Measurements from ENCODE around the gene SCO2.

SCO2 gene

DNA sequence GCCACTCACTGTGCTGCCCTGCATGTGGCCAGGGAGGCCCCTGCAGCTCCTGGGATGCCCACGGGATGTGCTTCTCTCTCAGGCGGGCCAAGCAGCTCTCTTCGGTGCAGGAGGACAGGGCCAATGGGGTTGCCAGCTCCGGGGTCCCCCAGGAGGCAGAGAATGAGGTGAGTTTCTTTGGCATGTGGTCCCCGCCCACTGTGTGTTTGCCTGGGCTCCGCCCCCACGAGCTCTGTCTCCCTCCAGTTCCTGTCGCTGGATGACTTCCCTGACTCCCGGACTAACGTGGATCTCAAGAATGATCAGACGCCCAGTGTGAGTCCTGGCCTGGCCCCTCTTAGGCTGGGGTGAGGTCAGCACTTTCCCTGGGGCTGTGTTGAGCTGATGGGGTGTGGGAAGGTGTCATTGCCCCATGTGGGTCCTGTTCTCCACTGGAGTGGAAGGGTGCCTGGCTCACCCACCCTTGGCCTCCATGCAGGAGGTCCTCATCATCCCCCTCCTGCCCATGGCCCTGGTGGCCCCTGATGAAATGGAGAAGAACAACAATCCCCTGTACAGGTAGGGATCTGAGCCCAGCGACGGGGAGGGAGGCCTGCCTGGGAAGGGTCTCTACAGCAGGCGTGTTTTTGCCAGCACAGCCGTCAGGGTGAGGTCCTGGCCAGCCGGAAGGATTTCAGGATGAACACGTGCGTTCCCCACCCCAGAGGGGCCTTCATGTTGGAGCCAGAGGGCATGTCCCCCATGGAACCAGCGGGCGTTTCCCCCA lies 7.7 kb downstream of the SCO2 start:
- DNase-seq: no peak

DNA sequence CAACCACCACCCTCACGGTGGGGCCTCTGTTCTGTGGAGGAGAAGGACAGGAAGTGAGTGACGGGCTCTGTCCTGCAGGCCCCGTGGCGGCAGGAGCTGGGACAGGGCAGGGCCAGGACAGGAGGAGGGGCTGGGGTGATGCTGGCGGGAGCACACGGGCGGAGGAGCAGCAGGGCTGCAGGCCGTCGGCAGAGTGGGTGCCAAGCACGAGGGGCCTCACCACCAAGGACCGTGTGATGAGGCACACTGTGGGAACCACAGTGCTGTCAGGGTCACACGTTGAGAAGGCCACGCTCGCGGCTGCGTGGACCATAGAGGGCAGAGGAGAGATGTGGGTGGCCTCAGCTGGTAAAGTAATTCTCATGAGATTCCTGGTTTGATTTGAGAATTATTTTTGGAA lies 8.5 kb downstream of the SCO2 start:
- no peak for DNase-seq

DNA sequence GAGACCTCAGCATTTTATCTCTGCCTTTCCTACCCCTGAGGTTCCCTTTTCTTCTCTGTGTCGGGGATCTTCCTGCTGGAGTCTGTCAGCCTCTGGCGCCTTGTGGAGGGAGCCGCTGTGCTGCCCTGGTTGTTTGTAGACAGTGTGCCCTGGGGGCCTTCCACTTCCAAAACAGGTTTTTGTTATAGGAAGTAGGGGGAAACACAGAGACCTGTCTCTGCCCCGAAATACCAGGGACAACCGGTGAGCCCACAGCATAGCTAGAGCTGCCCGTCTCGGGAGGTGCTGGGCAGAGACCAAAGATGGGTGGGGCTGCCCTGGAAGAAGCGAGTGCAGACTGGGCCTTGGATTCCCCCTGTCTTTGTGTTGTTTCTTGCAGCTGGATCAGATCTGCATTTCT lies 9.3 kb downstream of the SCO2 start:
- no peak for DNase-seq

DNA sequence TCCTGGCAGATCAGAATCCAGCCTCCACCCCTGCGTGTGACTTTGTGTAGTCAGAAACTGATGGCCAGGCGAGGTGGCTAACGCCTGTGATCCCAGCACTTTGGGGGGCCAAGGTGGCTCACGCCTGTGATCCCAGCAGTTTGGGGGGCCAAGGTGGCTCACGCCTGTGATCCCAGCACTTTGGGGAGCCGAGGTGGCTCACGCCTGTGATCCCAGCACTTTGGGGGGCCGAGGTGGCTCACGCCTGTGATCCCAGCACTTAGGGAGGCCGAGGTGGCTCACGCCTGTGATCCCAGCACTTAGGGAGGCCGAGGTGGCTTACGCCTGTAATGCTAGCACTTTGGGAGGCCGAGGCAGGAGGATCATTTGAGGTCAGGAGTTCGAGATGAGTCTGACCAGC lies 12.2 kb downstream of the SCO2 start:
- no peak for DNase-seq

DNA sequence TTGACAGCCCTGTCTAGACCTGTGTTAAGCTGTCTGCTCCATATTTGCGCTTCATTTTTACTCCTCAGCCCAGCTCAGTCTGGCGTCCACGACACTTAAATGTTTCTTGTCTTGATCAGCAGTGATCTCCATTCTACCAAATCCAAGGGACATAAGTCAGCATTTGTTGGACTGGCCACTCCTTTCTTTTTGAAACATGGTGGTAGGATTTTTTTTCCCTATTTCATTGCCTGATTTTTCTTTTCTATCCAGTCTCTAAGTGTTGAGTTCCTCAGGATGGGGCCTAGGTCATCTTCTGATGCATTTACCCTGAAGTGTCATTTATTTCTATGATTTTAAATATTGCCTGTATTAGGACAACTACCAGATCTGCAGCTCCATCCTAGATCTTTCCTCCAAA lies 16.5 kb downstream of the SCO2 start:
- no peak for DNase-seq

DNA sequence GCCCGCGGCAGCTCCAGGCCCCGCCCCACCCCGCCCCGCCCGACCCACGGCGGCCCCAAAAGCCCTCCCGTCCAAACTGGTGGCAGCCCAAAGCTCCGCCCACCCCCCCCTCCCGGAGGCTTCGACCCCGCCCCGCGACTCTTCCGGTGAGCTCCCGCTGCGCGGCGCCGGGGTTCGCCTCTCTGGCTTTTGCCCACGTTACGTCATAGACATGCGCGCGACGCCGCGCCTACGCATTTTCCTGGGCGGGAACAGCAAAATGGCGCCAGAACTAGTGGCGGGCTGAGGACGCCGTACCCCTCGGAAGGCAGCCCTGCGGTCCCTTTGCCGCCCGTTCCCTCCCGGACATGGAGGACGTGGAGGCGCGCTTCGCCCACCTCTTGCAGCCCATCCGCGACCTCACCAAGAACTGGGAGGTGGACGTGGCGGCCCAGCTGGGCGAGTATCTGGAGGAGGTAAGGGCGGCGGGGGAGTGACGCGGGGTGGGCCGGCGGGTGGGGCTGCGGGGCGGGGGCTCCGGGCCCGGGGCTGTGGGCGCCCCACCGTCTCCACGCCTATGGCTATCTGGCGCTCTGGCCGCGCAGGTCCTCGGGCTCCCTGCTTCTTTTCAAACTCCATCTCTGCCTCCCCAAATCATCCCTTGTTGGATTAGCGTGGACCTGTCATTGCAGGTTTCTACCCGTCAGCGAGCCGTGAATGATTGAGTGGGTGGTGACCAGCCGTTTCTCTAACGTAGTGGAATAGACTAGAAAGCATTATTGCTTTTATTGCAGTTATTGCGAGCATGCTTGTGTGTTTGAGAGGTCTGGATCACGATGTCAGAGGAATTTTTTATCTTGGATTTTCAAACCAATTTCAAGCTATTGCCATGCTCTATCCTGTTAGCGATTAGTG lies 17.2 kb downstream of the SCO2 start, which contains the start of gene NCAPH2:
TSS of gene NCAPH2 (plus strand) at position 234 of the 894 bp plus-strand sequence. CDS start at position 348, 114 bp downstream.
- DNase-seq: no peak

DNA sequence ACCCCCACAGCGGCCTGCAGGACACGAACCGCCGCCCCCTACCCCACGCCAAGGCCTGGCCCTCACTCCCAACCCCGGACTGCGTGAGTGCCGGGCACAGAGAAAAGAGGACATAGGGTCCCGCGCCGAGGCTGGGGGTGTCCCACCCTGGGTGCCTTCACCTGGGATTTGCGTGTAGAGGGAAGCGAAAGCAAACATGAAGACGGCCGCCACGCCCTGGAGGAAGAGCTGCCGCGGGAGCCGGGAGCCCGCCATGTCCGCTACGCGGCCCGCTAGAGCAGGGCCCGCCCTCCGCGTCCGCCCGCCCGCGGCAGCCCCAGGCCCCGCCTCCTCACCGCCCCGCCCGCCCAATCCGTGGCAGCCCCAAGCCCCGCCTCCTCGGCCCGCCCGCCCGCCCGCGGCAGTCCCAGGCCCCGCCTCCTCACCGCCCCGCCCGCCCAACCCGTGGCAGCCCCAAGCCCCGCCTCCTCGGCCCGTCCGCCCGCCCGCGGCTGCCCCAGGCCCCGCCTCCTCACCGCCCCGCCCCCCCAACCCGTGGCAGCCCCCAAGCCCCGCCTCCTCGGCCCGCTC lies 17.9 kb downstream of the SCO2 start, which contains the start of gene LMF2:
TSS of gene LMF2 (minus strand) at position 282 of the 570 bp plus-strand sequence. CDS start at position 255, 27 bp downstream.
- DNase-seq: no peak

DNA sequence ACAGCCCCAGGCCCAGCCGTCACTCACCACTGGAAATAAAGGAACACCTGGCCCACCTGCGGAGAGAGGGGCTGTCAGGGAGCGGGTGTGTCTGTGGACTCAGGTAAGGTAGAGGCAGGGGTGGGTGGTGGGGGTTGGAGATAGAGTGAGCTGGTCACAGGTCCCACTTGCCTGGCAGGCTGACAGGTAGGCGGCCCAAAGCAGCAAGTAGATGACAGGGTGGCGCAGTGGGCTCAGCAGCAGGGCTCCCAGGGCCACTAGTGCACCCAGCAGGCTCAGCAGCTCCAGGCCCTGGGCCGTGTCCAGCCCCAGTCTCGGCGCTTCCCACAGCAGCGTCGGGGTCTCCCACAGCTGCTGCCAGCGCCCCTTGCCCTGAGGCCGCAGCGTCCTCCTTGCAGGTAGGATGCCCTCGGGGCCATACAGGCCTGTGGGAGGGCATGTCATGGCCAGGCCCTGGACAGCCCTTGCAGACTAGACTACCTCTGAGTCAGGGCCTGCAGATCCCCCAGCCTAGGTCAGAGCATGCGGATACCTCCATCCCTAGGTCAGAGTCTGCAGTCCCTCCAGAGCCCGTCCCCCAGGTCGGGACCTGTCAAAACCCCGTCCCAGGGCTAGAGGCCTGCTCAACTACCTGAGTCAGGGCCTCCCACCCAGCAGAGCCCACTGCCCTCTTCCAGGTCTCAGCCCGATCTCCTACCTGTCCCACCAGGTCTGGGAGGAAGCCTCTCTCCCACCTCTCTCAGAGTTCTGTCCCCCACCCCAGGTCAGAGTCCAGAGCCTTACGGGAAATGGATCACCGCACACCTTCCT lies 18.6 kb downstream of the SCO2 start:
- no peak for DNase-seq

DNA sequence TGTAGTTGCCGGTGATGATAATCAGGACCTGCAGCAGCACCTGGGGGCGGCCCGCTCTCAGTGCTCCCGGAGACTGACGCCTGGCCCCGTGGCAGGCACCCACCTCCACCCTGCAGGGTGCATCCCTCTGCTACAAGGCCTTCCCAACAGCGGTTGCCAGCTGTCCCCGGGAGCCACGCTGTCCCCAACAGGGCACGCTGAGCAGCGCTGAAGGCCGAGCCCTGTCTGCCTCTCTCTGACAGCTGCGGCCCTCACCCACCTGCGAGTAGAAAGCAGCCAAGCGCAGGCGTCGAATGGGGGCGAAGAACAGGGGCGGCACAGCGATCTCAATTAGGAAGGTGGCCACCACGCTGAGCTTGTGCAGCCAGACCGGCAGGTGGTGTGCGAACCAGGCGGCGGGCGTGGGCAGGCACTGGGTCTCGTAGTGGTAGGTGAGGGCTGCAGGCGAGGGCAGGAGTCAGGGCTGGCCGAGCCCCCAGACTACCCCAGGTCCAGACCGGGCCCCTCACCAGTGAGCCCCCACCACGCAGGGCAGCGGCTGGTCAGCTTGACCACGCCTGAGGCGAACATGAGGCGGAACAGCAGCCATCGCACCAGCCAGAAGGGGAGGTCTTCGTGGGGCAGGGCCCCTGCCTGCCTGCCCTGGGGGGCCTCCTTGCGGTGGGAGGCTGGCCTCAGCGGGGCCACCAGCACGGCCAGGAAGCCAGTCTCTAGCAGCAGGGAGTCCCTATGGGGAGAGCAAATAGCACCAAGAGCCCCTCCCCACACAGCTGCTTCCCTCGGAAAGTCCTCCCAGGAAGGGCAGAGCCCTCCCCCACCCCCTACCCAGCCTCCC lies 19.4 kb downstream of the SCO2 start:
- no peak for DNase-seq

DNA sequence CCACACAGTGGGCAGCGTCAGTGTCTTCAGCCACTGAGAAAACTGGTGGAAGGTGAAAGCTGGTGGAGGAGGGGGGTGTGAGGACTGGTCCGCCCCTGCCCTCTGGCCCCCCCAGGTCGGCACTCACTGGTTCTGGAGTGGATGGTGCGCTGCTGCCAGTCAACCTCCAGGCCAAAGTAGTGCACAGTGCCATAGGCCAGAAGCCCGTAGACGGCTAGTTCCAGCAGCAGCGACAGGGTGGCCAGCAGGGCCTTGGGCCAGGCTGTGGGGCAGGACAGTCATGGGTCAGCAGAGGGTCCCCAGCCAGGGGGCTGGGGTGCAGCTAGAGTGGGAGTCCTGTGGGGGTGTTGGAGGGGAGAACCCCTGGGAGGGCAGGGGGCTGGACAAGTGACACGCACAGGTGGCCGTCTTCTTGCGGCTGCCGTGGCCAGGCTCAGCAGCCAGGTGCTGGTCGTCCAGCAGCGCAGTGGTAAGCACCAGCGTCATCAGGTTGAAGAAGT lies 20.1 kb downstream of the SCO2 start:
- no peak for DNase-seq

DNA sequence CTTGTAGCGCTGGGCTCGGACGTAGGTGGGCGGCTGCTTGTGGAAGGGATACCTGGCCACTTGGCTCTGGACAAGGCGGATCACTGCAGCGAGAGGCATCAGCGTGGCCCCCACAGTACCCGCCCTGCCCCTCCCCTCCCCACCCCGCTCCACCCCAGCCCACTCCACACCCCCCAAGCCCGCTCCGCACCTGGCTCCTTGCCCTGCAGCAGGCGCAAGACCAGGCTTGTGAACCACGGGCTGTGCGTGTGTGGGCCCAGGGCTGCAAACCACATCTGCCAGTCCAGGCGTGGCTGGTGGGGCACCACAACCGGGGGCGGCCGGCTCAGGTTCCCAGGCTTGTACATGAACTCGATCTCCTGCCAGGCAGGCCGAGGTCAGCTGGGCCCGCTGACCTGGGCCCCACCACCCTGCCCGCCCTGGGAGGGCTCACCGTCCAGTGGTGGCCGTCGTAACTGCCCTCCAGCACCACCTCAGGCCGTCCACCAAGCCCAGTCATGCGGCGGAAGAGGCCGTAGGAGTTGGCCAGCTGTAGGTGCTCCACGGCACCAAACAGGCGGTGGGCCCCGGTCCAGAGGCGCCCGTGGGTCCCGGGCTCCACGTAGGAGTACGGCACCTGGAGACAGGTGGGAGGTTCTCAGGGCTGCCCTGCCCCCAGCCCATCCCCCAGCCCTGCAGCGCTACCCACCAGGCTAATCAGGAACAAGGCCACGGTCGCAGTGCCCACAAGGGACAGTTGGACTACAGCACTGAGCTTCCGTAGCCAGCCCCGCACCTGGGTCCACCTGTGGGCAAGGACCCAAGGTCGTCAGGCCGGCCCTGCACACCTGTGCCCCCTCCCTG lies 20.8 kb downstream of the SCO2 start:
- DNase-seq: no peak

DNA sequence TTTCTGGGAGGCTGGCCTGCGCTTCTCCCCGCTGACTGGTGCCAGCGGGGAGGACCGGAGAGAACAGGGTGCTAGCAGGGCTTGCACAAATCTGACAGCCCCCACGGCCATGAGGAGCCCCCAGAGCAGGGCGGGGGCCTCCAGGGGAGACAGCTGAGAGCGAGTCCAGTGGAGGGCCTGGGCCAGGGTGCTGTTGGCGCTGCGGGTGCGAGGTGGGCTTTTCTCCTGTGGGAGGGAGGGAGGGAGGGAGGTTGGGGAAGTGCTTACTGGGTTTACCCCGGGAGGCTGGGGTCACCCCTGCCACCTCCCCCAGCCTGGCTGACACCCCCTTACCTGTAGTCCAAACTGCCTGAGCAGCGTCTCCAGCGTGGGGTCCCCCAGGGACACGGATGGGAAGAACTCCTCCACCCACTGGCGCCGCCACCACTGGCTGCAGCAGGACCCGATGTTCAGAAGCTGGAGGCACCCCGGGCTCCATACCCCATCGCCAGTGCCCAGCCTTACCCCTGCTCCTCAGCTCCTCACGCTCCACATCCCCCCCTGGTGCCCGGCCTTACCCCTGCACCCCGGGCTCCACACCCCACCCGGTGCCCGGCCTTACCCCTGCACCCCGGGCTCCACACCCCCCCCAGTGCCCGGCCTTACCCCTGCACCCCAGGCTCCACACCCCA lies 21.8 kb downstream of the SCO2 start:
- DNase-seq: no peak

DNA sequence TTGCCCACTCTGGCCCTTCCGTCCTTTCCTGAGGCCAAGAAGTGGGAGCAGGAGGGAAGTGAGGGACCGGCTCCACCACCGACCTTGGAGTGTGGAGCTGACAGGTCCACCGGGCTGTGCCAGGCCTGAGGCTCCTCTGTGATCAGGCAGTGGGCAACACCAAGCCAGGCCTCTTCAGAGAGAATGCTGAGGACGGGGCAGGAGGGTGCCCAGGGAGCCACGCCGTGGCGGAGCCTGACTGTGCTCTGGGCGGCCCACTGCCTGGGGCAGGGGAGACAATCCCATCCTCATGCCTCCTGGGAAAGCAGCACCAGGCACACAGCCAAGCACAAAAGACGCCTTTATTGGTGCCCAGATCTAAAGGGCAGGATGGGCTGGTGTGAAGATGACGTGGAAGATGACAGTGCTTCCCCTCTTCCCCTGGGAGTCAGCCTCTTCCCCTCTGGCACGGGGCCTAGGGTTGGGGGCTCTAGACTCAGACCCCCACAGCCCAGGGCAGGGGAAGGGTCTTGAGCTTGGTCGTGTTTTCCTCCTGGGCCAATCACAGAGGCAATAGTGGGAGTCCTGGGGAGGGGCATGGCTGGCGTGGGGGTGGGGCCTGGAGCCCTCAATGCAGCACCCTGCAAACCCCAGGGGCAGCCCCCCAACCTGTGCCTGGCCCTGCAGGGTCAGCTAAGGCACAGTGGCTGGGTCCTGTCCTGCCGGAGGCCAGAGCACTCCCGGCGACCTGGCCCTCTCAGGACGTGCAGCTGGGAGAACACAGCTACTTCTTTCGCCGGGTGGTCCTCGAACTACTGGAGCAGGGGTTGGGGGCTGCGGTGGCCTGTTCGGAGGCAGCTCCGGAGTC lies 22.5 kb downstream of the SCO2 start:
- no peak for DNase-seq

DNA sequence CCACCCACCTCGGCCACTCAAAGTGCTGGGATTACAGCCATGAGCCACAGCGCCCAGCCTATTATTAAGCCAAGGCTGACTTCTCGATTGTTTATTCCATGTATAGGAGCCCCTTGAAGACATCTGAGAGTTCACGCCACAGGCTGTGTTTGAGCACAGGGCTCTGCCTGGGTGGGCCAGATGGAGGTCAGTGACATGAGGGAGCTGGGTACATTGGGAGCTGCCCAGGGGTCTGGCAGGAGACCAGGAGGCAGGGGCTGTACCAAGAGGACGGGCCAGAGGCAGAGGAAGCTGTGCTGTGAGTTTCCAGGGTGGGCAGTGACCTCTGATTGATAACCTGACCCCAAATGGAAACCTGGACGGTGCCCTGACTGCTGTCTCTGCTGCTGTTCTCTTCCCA lies 23.3 kb downstream of the SCO2 start:
- DNase-seq: no peak

DNA sequence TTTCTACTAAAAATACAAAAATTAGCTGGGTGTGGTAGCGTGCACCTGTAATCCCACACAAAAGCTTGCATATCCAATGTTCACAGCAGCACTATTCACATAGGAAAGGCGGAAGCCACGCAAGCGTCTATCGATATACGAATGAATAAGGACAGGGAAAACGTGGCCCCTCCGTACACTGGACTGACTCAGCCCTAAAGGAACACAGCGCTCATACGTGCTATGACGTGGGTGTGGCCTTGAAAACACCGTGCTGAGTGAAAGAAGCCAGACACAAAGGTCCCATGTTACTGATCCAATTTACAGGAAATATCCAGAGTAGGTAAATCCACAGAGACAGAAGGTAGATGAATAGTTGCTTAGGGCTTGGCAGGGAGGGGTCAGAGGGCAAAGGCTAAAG lies 24.9 kb downstream of the SCO2 start:
- DNase-seq: no peak

DNA sequence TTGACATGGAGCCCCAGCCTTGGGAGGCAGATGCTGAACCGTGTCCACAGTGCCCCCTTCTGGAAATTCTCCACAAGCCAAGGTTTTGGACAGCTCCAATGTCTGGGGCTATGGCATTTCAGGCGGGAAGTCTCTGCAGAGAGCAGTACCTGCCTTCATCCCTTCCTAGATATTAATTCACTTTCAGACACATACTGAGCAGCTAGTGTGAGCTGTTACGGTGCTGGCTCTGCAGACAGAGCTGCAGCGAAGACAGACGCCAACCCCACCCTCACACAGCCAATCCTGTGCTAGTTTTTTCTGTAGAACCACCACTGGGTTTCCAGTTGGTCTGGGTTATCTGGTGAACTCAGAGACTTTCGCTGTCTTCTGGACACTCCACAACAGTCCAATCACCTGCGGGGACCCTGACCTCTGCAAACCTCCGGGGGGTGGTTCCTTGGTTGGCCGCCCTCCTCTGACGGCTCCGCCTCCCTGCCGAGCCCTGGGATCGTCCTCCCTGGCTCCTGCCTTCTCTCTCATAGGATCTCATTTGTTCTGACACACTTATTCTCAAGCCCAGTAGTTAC lies 27.0 kb downstream of the SCO2 start:
- no peak for DNase-seq

DNA sequence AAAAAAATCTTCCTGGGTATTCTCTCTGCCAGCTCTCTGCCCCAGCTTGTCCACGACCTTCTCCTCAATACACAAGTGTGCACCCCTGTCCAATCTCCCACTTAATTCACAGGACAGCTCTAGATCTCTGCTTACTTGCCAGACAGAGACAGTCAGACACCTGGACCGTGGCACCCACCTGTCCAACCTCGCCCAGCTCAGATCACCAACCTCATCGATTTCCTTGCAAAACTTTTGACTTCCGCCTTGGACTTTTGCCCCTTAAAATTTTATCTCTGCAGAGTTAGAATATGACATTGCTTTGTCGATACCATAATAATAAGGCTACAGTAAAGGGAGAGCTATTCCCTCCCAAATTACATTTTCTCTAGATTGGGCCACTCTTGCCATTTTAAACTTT lies 28.3 kb downstream of the SCO2 start:
- DNase-seq: no peak

DNA sequence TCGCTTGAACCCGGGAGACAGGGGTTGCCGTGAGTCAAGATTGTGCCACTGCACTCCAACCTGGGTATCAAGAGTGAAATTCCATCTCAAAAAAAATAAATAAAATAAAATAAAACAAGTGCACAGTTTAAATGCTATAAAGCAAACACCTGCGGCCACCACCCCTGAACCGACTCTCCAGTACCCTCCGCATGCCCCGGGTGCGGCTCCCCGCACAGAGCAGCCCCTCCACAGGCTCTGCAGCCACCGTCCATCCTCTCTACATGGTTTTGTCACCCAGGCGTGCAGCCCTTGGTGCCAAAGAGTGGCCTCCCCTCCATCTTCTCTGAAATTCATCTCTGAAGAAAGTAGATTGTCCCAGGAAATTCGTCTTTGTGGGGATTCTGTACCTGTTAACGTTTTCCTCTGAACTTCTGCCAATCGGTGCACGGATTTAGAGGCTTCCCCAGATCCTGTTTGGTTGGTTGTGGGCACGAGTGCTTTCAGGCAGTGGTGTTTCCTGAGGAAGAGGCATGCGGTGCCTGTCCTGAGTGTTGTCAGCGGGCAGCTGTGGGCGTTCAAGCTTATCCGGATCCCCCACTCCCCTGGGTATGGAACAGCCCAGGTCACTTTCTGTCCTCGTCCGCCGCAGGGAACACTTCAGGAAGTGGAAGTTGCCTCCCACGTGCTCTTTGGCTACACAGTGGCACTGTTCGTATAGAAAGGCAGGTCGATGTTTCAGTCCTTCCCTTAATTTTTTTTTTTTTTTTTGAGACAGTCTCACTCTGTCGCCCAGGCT lies 34.7 kb downstream of the SCO2 start:
- DNase-seq: no peak
